ENCODE results near the gene GPS1.

GPS1 gene

DNA sequence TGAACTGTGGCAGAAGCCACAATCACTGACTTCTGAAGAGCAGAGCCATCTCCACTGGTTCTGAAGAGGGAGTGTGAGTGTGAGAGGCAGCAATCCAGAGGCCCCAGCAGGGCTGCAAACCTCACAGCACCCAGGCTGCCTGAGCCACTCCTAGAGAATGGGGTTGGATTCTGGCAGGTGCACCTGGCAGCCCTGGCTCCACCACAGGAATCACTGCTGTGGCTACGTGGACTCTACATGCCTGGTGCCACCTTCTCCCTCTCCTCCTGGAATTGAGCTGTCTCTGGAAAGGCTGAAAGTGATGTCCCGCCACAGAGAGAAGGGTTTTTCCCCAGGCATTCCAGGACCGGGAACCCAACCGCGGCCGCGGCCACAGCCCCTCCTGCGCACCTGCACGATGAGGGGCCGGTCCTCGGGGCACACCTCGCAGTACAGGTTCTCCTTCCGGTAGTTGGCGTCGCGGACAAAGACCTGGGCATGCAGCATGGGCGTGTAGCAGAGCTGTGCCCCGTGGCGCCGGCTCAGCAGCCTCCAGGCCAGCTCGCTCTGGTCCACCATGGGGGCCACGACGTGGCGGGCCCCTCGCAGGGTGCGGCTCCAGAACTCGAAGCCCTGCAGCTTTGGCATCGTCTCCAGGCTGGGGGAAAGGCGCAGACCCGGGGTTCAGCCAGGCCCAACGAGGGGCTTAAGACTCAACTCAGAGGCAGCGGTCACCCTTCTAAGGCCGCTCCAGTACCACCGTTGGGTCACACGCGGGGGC is 12.9 kb downstream of the GPS1 start:
- TF ChIP-seq, protein P1, sequence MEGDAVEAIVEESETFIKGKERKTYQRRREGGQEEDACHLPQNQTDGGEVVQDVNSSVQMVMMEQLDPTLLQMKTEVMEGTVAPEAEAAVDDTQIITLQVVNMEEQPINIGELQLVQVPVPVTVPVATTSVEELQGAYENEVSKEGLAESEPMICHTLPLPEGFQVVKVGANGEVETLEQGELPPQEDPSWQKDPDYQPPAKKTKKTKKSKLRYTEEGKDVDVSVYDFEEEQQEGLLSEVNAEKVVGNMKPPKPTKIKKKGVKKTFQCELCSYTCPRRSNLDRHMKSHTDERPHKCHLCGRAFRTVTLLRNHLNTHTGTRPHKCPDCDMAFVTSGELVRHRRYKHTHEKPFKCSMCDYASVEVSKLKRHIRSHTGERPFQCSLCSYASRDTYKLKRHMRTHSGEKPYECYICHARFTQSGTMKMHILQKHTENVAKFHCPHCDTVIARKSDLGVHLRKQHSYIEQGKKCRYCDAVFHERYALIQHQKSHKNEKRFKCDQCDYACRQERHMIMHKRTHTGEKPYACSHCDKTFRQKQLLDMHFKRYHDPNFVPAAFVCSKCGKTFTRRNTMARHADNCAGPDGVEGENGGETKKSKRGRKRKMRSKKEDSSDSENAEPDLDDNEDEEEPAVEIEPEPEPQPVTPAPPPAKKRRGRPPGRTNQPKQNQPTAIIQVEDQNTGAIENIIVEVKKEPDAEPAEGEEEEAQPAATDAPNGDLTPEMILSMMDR (conservative IDR thresholded peaks at IDR 0.05; ENCODE audit: control insufficient read depth, insufficient read depth, low read depth, low read length): no peak
- peak overlapping the region; percentile 70 for H3K4me3 ChIP-seq (ENCODE audit: control insufficient read depth, low read depth, low read length)
- no peak for DNase-seq (ENCODE audit: low read depth)

DNA sequence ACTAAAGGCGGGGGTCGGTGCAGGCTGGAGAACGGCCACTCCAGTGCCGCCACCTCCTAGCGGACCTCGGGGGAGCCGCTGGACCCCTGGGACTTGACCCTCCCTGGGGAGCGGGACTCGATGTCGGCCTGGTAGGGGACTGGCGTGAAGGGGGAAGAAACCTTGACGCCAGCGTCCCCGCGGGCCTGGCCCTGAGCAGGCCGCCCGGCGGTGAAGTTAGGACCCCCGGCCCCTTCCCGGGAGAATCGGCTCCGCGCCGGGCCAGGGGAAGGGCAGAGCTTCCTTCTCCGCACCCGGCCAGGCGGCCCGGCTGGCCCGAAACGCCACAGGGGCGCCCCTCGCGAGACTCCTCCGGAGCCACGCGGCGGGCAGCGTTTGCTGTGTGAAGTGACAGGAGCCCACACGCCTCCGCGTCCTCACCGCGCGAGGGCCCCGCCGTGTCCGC is 13.5 kb downstream of the GPS1 start:
- no peak for DNase-seq (ENCODE audit: low read depth)
- TF ChIP-seq, protein P1 (conservative IDR thresholded peaks at IDR 0.05; ENCODE audit: control insufficient read depth, insufficient read depth, low read depth, low read length): no peak
- H3K4me3 ChIP-seq (ENCODE audit: control insufficient read depth, low read depth, low read length): peak overlapping the region; percentile 70

DNA sequence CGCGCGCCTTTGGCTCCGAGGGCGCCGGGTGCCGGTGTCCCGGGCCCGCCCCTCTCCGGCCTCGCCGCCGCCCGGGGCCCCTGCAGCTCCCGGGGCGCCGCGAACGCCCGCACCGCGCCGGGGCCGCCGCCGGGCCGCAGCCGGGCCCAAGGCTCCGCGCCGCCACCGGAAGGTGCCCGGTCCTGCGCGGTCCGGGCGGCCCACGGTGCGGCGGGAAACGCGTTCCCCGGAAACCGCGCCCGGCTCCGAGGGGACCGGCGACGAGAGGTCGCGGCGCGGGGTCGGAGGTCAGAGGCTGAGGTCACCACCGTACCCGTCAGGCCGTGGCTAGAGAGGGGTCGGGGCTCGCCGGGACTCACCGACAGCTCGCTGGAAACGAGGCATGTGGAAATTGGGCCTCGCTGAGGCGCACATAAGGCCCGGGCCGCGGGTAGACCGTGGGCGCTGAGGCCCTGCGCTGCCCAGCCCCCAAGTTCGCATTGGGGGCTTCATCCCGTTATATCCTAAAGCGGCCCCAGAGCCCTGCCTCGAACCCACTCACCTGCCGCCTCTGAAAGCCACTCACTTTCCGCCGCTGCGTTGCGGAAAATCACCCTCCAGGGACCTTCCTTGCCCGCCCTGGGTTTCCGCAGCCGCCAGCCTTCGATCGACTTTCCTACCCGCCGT is 14.1 kb downstream of the GPS1 start, which contains the start of gene DUS1L:
Gene DUS1L, minus strand, starts transcription at position 167 of the 666 bp plus-strand sequence. CDS start 745 bp downstream, outside the sequence.
- peak within 1 kb of the TSS; percentile 70 for H3K4me3 ChIP-seq (ENCODE audit: control insufficient read depth, low read depth, low read length)
- TF ChIP-seq, protein P1 (conservative IDR thresholded peaks at IDR 0.05; ENCODE audit: control insufficient read depth, insufficient read depth, low read depth, low read length): no peak
- DNase-seq (ENCODE audit: low read depth): peak; percentile 35

DNA sequence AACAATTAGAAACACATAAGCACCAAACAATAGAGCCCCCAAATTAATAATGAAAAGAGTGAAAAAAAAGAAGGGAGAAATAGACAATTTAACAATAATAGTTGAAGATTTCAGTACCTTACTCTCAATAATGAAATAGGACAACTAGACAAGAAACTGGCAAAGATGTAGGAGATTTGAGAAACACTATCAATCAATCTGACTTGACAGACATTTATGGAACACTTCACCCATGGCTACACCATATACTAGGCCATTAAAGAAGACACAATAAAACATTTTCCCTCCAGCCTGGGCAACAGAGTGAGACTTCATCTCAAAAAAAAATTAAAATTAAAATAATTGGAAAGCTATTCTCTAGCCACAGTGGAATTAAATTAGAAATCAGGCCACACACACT is 18.9 kb downstream of the GPS1 start:
- TF ChIP-seq, protein P1 (conservative IDR thresholded peaks at IDR 0.05; ENCODE audit: control insufficient read depth, insufficient read depth, low read depth, low read length): no peak
- no peak for DNase-seq (ENCODE audit: low read depth)

DNA sequence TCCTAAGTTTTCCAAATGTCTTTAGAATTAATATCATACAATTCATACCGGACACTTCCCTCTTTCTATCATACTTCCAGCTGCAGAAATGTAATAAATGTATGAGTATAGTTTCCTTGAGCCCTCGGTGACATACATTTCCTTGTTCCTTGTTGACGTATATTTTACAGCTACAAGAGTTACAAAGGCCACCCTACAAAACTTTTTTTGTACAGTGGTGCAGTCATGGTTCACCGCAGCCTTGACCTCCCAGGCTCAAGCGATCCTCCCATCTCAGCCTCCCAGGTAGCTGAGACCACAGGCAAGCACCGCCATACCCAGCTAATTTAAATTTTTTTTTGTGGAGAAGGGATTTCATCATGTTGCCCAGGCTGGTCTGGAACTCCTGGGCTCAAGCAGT is 21.1 kb downstream of the GPS1 start:
- no peak for DNase-seq (ENCODE audit: low read depth)
- no peak overlapping the region for H3K4me3 ChIP-seq (ENCODE audit: control insufficient read depth, low read depth, low read length)
- TF ChIP-seq, protein P1 (conservative IDR thresholded peaks at IDR 0.05; ENCODE audit: control insufficient read depth, insufficient read depth, low read depth, low read length): no peak

More for the DNA sequence above, 18.9 kb downstream of the GPS1 start:
- H3K4me3 ChIP-seq (ENCODE audit: control insufficient read depth, low read depth, low read length): no peak overlapping the region

DNA sequence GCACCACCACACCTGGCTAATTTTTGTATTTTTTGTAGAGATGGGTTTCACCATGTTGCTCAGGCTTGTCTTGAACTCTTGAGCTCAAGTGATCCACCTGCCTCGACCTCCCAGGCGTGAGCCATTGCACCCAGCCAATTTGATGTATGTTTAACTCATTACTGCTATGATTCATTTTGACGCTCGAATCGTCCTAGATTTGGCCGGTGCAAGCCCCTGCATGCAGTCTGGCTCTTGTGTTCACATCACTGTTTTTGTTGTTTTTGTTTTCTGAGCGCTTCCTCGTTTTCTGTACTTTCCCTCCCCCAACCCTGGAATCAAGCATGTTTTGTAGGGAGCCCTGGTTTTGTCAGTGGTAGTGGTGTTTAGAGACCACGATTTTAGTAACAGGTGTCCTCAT is 21.7 kb downstream of the GPS1 start:
- TF ChIP-seq, protein P1 (conservative IDR thresholded peaks at IDR 0.05; ENCODE audit: control insufficient read depth, insufficient read depth, low read depth, low read length): no peak
- no peak overlapping the region for H3K4me3 ChIP-seq (ENCODE audit: control insufficient read depth, low read depth, low read length)
- no peak for DNase-seq (ENCODE audit: low read depth)
